NCI-H1436 (cell line): ENCODE results near the gene PALM.
A peak's percentile ranks its signal among the peaks of the same experiment; 100 is the strongest.
"Not testable (repeated sequence)": the region's sequence is repeated elsewhere in the genome, so short reads cannot be mapped to it uniquely, and the experiment has no call there.

Experiments
- DNase-seq: peaks from one replicate; lab custom pipeline; 2025; lab: John Stamatoyannopoulos, UW

PALM gene

DNA sequence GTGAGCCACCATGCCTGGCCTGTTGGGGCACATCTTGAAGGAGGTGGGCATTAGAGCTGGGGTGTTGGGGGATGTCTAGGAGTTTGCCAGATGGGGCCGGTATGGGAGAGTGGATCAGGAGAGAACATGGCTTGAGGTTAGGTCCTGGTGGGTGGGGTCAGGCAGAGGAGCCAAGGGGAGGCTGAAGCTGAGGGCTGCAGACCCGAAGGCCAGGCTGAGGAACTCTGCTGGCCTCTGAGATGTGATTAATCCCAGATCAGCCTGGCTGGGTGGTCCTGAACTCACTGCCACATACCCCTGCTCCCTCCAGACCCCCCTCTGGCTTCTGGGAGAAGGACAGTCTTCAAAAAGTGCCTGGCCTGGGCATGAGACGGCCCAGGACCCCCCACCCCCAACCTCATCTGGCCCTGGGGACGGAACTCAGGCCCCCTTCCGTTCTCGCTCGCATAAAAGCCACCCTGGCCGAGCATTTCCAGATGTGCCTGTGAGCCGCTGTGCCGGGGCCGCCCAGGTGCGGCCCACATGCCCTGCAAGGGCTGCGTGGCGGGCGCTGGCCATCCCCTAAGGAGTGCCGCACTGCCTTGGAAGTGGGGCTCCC is 29.8 kb upstream of the PALM start:
- no peak for DNase-seq

DNA sequence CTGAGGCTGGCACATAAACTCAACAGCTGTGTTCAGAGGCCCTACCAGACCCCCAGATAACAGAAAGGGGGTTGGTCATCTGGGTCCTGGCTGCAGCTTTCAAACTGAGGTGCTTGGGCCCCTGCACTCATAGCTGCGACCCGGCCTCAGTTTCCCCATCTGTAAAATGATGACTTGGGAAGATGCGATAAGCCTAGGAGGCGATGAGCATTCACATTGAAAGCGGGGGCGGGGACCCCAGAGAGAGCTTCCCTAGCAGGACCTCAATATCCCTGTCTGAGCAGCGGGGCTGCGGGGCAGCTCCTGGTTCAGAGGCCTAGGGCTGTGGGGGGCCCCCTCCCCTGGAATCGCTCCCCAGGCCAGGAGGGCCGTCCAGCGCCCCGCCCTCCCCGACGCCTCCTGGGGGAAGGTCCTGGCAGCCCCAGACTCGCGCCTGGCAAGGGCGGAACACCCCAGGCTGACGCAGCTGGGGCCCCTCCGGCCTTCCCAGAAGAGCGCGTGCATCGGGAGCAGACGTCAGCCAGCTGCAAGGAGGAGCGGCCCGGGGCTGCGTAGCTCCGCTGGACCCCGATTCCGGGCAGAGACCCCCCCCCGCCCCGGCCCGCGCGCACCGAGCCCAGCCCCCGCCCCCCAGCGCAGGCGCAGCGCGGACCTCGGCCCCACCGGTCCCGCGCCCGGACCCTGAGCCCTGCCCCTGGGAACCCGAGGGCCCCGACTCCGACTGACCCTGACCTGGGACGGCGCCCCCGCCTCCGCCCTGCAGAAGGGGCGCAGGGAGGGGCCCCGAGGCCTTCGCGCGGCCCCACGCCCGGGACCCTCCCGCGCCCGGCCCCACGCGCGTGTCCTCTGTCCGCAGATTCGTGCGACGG is 29.1 kb upstream of the PALM start:
- DNase-seq, result no peak

DNA sequence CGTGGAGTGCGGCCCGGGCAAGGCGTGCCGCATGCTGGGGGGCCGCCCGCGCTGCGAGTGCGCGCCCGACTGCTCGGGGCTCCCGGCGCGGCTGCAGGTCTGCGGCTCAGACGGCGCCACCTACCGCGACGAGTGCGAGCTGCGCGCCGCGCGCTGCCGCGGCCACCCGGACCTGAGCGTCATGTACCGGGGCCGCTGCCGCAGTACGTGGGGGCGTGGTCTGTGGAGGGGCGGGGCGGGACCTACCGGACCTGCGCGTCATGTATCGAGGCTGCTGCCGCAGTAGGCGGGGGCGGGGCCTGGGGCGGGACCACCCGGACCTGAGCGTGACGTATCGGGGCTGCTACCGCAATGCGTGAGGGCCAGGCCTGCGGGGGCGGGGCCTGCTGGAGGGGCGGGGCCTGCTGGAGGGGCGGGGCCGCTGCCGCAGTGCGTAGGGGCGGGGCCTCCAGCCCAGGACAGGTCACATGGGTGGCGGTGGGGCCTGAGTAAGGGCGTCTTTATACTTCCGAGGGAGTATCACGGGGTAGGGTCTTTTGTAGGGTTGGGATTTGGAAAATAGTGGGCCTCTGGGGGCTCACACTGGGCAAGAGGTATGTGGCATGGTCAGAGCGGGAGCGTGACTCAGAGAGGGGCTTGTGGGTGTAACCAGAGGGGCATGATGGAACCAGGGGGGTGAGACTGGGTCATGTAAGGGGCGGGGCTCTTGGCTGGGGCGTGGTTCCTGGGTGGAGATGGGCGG is 28.3 kb upstream of the PALM start:
- peak; percentile 96 for DNase-seq

DNA sequence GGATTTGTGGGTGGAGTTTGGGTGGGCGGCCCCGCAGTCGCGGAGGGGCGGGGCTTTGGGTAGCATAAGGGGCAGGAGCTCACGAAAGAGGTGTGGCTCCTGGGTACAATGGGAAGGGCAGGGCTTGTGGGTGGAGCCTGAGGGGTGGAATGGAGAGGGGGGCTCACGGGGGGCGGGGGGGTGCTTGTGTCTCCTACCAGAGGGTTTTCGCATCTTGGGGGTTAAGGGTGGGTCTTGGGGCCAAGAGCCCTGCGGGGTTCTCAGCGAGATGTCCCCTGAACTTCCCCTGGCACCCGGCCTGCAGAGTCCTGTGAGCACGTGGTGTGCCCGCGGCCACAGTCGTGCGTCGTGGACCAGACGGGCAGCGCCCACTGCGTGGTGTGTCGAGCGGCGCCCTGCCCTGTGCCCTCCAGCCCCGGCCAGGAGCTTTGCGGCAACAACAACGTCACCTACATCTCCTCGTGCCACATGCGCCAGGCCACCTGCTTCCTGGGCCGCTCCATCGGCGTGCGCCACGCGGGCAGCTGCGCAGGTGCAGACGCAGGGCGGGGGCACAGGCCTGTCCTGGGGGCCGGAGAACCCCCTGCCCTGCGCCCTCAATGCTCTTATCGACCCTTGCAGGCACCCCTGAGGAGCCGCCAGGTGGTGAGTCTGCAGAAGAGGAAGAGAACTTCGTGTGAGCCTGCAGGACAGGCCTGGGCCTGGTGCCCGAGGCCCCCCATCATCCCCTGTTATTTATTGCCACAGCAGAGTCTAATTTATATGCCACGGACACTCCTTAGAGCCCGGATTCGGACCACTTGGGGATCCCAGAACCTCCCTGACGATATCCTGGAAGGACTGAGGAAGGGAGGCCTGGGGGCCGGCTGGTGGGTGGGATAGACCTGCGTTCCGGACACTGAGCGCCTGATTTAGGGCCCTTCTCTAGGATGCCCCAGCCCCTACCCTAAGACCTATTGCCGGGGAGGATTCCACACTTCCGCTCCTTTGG is 27.4 kb upstream of the PALM start:
- DNase-seq, result no peak

DNA sequence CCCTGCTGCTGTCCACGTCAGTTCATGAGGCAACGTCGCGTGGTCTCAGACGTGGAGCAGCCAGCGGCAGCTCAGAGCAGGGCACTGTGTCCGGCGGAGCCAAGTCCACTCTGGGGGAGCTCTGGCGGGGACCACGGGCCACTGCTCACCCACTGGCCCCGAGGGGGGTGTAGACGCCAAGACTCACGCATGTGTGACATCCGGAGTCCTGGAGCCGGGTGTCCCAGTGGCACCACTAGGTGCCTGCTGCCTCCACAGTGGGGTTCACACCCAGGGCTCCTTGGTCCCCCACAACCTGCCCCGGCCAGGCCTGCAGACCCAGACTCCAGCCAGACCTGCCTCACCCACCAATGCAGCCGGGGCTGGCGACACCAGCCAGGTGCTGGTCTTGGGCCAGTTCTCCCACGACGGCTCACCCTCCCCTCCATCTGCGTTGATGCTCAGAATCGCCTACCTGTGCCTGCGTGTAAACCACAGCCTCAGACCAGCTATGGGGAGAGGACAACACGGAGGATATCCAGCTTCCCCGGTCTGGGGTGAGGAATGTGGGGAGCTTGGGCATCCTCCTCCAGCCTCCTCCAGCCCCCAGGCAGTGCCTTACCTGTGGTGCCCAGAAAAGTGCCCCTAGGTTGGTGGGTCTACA is 25.9 kb upstream of the PALM start:
- no peak for DNase-seq

DNA sequence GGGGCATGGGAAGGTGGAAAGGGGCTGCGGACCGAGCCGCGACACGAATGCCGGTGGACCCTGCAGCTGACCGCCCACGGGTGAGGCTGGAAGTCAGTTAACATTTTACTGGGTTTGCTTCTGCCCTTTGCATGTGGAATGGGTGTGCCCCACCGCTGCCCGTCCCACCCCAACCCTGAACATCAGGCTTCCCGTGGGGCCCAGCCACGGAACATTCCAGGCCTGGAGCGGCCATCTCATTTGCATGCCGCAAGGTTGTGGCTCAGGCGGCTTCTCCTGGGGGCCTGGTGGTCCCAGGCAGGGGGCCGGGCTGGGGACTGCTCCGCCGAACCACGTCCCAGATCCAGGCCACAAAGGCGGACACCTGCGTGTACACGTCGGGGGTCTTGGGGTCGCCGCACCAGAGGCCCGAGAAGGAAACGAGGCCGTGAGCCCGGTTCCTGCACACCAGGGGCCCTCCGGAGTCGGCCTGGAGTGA is 23.2 kb upstream of the PALM start:
- no peak for DNase-seq

DNA sequence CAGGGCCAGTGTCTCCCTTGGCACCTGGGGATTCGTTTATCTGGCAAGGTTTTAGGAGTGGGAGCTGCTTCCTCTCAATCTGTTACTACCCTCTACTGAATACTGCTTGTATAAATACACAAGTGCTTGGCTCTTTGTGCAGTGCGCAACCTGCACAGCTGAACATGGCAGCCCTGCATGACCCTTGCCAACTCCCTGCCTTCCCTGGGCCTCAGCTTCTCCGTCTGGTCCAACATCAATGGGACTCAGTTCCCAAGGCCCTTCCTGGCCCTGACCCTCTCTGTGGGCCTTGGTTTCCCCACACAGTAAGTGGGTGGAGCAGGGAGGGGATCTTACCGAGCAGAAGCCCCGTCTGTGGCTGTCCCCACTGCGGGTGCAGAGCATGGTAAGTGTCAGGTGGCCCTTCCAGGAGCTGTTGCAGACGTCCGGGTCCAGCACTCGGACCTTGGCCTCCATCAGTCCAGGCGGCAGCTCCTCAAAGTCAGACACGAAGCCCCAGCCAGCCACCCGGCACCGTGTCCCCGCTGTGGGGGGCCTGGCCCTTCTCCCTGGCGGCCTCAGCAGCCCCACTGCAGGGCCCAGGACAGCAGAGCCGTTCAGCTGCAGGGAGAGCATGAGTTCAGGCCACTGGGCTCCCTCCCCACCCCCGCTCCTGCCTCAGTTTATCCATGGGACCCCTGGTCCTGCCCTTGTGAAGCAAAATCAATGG is 22.0 kb upstream of the PALM start:
- no peak for DNase-seq

DNA sequence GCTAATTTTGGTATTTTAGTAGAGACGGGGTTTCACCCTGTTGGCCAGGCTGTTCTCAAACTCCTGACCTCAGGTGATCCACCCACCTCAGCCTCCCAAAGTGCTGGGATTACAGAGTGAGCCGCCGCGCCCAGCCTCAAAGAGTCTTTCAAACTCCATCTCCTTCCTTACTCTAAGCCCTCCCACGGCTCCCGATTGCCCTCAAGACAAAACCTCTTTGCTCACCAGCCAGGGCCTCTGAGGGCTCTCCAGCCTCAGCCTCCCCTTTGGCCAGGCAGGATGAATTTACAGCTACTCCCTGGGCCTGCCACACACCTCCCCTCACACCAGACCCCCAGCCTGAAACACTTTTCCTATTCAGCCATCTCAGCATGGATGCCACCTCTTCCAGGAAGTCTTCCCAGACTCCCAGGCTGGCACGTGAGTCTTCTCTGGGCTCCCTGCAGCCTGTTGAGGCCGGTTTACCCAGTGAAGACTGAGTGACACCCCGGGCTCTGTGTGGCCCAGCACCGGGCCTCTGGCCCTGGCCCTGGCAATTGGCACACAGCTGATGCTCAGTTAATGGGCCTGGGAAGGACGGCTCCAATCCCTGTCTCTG is 21.1 kb upstream of the PALM start:
- DNase-seq, result no peak

DNA sequence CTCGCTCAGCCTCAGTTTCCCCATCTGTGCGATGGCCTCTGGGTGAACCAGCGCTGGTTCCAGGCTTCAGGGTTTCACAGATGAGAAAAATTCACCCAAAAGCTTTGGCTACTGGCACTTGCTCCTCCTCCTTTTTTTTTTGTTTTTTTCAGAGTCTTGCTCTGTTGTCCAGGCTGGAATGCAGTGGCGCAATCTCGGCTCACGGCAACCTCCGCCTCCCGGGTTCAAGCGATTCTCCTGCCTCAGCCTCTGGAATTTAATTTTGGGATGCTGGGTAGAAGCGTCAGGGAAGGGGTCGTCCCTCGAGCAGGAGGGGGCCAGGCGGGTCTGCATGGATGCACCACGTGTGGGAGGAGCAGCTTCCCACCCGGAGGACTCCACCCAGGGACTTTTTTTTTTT is 20.5 kb upstream of the PALM start:
- DNase-seq, result no peak

DNA sequence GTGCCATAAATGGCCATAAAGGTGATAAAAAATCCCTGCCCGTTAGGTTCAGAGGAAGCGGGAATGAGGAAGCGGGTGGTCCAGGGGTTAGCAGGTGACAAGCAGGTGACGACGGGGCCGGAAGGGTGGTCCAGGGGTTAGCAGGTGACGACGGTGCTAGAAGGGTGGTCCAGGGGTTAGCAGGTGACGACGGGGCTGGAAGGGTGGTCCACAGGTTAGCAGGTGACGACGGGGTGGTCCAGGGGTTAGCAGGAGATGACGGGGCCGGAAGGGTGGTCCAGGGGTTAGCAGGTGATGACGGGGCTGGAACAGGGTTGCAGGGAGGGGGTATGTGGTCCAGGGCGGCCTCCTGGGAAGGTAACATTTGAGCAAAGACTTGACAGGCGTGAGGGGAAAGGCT is 19.7 kb upstream of the PALM start:
- no peak for DNase-seq

DNA sequence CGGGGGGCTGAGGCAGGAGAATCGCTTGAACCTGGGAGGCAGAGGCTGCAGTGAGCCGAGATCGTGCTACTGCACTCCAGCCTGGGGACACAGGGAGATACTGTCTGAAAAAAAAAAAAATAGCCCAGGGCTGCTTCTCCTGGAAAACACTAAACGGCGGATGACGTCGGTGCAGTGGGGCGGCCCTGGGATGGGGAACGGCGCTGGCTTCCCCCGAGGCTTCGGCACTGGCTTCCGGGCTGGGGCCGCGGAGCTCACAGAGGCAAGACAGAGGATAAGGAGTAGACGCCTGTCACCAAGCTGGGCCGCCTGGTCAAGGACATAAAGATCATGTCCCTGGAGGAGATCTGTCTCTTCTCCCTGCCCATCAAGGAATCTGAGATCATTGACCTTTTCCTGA is 18.5 kb upstream of the PALM start:
- DNase-seq, result no peak

DNA sequence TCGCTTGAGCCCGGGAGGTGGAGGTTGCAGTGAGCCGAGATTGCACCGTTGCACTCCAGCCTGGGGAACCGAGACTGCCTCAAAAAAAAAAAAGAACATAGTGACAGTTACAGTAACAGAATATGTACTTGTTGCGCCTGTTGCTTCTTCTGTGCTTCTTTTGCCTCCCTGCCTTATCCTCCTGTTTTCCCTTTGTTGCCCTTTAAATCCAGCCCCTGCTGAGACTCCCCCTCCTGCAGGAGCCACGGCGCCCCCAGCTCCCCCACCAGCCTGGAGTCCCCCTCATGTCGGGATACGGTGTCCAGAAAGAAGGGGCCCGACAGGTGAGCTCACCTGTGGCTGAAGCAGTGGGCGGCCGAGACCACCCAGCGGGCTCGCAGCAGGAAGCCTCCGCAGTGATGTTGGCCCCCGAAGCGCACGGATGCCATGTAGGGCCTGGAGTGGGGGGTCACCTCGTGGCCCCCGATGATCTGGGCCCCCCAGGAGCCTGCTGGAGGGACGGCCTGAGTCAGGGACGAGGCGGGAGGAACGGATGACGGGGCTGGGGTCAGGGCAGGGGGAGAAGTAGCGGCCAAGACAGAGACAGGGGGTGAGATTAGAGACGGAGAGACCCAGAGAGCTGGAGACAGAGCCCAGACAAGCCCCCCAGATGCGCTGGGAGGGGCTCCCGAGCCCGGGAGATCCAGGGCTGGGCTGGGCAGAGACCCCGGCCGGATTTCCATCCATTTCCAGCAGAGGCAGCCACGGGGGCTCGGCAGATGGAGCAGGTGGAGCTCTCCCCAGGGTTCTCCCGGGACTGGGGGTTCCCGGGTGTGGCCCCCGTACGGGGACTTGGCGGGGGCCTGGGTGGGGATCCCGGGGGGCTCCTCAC is 14.0 kb upstream of the PALM start:
- DNase-seq, result no peak

DNA sequence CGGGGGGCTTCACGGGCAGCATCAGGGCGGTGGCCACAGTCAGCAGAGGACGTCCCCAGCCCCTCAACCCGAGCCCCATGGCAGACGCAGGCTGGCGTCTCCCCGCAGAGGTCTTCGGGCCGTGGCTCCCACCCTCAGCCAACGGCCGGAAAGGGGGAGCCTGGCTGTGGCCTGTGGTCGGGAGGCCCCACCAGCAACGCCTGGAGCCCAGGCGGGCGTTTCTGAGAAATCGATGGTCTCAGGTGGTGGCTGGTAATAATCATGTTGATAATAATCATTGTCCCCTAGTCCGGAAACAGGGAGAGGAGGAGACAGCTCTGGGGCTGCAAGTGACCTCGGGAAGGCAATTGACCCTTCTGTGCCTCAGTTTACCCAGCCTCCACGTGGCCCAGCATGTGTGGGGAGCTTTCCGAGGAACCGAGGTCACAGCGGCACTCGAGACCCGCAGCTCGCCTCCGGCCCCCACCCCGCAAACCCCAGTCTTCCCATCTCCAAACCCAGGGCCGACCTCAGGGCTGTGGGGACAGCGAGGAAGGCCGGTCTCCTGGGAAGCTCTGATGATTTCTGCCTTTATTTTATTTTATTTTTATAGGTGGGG is 13.3 kb upstream of the PALM start, which contains the start of gene PRSS57:
Gene PRSS57, minus strand, starts transcription at position 101 of the 598 bp plus-strand sequence. Its CDS starts 22 bp downstream, at position 79.
- DNase-seq, result no peak

DNA sequence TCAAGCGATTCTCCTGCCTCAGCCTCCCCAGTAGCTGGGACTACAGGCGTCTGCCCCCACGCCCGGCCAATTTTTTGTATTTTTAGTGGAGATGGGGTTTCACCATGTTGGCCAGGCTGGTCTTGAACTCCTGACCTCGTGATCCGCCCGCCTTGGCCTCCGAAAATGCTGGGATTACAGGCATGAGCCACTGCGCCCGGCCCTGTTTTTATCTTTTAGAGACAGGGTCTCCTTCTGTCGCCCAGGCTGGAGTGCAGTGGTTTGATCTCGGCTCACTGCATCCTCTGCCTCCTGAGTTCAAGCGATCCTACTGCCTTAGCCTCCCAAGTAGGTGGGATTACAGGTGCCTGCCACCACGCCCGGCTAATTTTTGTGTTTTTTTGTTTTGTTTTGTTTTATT is 10.2 kb upstream of the PALM start:
- not testable (repeated sequence) for DNase-seq

DNA sequence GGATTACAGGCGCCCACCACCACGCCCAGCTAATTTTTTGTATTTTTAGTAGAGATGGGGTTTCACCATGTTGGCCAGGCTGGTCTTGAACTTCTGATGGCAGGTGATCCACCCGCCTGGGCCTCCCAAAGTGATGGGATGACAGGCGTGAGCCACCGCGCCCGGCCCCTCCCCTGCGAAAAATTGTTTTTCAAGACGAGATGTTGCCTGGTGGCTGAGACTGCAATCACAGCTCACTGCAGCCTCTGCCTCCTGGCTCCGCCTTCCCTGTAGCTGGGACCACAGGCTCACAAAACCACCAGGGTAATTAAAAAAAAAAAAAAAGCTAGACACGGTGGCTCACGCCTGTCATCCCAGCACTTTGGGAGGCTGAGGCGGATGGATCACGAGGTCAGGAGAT is 8.8 kb upstream of the PALM start:
- DNase-seq, result not testable (repeated sequence)

DNA sequence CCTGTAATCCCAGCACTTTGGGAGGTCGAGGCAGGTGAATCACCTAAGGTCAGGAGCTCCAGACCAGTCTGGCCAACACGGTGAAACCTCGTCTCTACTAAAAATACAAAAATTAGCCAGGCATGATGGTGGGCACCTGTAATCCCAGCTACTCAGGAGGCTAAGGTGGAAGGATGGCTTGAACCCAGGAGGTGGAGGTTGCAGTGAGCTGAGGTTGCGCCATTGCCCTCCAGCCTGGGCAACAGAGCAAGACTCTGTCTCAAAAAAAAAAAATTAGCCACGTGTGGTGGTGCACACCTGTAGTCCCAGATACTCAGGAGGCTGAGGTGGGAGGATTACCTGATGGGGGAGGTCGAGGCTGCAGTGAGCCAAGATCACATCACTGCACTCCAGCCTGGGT is 5.9 kb upstream of the PALM start:
- DNase-seq, result not testable (repeated sequence)

DNA sequence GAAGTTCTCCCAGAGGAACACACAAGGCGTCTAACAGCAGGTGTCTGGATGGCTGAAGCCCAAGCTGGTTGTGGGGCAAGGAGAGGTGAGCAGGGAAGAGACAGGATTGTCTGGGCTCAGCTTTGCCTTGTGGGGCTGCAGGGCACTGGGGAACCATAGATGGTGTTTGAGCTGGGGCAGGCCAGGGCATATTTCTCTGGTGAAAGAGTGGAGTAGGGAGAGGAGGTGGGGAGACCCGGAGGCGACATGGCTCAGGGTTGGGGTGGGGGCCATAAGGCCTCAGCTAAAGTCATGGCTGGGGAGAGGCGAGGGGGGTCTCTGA is 5.4 kb upstream of the PALM start:
- DNase-seq, result no peak

DNA sequence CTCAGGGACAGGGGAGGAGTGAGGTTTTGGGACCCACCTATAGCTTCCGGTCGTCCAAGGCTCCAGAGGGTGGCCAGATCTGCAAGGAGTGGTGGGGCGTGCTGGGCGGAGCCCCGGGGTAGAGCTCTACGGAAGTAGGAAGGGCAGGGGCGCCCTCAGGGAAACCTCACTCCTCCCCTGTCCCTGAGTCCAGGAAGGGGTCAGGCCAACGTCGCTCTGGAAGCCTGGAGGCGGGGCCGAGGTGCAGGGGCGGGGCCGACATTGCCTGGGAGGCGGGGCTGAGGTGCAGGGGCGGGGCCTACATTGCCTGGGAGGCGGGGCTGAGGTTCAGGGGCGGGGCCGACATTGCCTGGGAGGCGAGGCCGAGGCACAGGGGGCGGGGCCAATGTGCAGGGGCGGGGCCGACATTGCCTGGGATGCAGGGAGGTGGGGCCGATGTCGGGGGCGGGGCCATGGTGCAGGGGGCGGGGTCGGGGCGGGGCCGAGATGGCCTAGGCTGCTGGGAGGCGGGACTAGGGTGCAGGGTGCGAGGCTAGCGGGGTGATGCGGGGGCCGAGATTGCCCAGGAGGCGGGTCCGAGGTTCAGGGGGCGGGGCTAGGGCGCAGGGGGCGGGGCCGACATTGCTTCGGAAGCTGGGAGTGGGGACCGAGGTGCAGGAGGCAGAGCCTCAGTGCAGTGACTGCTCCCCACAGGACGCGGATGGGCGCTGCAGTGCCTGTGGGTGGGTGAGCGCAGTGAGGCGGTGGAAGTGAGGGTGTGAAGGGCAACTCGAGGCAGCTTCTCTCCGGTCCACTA is 4.9 kb upstream of the PALM start:
- DNase-seq, result no peak
